ENCODE data around the gene RAB13.

Gene RAB13

GRCh38 chr1:153977250-153978240, 8.6 kb downstream of the RAB13 start, which contains the start of gene JTB:
Gene JTB, minus strand, starts transcription at chr1:153977674. Its CDS starts 422 bp downstream, at chr1:153977252.
- DNase-seq: peak; percentile 95

DNA sequence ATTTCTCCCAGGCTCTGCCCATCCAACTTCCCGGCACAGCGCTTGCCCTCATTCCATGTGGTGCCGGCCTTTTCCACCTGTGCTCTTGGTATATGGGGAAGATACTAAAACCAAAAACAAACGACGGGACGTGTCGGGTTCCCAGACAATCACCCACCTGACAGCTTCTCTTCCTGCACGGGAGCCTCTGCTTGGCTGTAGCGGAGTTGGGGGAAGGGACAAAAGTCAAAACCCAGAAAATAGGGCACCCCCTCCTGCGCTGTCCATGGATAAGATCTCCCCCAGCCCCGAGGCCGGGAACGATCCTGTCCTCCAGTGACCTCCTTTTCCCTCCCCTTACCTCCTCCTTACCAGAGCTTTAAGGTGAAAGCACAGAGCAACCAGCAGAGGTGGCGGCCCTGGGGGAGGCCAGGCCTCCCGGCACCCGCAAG, 9.3 kb downstream of the RAB13 start:
- DNase-seq: no peak

GRCh38 chr1:153973525-153973924, 12.6 kb downstream of the RAB13 start:
- no peak for DNase-seq

- DNase-seq: no peak
Observed at GRCh38 chr1:153973071-153973470, 13.1 kb downstream of the RAB13 start.

DNA sequence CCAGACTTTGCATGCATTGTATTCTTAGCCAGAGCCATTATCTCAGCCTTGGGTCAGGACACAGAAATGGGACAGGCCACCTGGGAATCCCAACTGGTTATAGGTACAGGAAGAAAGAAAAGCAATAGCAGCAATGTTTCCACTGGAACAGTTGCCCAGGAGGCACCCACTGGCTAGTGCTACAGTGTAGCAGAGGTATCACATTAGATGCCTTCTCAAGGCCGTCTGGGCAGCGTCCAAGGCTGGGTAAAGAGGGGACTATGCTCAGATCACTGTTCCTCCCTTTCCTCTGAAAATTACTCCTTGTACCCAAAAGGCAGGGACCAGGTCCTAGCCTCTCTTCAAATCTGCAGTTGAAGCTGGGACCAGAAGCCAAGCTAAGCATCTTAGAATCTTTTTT, 15.8 kb downstream of the RAB13 start:
- DNase-seq: no peak

- DNase-seq: no peak
Observed at GRCh38 chr1:153968972-153969371, 17.2 kb downstream of the RAB13 start.

DNA sequence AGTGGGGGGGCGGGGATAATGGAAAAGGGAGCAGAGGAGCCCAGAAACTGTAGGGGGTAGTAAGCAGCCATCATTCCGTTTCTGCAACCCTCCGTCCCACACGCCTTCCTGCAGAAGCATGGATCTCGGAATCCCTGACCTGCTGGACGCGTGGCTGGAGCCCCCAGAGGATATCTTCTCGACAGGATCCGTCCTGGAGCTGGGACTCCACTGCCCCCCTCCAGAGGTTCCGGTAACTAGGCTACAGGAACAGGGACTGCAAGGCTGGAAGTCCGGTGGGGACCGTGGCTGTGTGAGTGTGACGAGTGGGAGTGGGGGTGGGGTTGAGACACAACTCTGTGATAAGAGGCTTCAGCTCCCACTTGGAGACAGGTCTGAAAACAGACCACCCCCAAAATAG, 17.7 kb downstream of the RAB13 start:
- DNase-seq: no peak

DNA sequence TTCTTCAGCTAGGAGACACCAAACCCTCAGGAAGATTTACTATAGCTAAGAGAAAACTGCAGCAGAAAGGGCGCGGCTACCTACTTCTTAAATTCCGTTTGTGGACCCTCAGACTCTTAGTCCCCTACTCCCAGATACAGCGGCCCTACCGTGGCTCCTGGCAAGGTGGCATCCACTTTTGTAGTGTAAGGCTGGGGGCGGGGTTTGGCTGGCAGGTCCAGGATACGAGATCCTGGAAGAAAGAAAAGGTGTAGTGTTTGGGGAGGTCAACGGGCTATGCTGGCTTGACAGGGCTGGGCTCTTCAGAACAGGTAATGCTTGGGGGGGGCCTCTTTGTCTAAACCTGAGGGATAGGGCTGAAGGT, 18.2 kb downstream of the RAB13 start:
- DNase-seq: no peak

- peak; percentile 100 for DNase-seq
Observed at GRCh38 chr1:153967107-153967999, 18.8 kb downstream of the RAB13 start, which contains the start of gene CREB3L4. Gene CREB3L4, plus strand, starts transcription at chr1:153967902. Its CDS starts 624 bp downstream, at chr1:153968526.

- no peak for DNase-seq
Observed at GRCh38 chr1:153963850-153964331, 22.2 kb downstream of the RAB13 start.

- peak; percentile 100 for DNase-seq
Observed at GRCh38 chr1:153963030-153963849, 22.9 kb downstream of the RAB13 start, which contains the start of gene SLC39A1. Gene SLC39A1, minus strand, starts transcription at chr1:153963537. Its CDS starts 822 bp downstream, at chr1:153962715.

DNA sequence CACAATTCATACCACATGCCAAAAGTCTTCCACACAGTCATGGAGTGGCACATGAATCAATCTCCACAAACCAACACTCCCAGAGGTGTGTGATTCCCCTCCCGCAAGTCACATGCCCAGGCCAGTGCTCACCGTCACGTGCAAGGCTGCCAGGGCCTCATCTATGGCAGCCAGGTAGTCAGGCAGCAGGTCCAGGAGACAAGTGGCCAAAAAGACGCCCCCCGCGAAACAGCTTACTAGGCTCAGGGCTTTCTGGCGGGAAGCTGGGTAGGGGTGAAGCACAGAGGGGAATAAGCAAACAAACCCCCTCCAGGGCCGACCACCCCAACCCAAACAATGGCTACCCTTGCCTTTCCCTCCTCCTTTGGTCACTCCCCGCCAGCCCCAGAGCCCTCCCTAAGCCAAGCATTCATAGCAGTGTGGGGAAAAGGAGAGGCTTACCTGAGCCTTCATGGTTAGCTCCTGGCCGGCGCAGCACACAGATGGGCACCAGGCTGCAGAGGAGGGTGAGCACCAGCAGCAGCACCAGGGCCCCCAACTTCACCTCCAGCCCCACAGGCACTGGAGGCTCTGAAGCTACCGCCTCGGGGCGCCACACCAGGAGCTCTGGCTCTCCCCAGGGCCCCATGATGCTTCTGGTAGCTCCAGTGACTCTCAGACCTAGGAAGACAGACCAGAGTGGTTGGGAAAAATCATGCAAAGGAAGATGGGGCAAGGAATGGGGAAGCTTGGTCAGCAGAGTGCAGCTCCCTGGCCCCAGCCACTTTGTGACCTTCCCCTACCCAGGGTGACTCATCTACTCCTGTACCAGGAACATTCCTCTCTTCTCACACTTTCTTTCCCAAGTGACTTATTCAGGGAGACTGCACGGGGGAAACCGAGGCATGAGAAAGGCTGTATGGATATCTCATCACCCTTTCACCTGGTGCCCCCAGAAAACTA, 23.8 kb downstream of the RAB13 start:
- no peak for DNase-seq

- no peak for DNase-seq
Observed at GRCh38 chr1:153961421-153961820, 24.7 kb downstream of the RAB13 start.

DNA sequence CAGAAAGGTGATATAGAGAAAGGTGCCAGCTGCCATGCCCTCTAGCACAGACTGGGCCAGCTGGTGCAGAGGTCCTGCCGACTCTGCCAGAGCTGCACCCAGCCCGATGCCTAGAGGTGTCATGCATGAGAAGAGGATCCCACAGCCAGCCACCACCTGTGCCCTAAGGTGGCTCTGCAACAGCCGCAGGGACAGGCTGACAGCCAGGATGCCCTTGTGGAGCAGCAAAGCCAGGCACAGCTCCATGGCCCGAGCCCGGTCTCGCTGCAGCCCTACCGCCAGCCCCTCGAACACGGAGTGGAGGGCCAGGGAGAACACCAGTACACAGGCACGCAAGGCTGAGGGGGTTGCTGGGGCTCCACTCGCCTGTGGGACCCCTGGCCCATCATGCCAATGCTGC, 25.9 kb downstream of the RAB13 start:
- no peak for DNase-seq

DNA sequence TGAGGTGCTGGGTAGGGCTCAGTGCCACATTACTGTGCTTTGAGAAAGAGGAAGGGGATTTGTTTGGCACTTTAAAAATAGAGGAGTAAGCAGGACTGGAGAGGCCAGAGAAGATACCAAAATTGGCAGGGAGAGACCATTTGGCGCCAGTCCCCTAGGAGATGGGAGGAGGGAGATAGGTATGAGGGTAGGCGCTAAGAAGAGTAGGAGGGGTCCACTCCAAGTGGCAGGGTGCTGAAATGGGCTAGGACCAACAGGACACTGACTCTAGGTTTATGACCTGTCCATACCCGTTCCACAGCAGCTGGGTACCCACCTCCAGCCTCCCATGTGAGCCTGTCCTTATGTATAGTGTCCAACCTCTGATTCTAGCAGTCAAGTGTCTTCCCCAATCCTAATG, 26.7 kb downstream of the RAB13 start:
- DNase-seq: no peak

DNA sequence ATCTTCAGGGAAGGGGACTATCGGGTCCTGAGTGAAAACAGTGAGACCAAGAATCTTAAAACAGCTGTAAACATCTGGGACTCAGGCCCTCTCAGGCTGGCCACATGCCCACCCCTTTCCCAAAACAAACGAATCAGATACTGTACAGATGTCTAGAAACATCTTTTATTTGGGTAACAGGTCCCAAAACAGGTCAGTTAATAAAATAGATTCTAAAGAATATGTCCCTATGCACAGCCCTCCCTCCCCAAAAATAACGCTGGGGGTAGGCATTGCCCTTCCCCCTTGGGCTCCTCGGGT, 27.2 kb downstream of the RAB13 start:
- DNase-seq: no peak

DNA sequence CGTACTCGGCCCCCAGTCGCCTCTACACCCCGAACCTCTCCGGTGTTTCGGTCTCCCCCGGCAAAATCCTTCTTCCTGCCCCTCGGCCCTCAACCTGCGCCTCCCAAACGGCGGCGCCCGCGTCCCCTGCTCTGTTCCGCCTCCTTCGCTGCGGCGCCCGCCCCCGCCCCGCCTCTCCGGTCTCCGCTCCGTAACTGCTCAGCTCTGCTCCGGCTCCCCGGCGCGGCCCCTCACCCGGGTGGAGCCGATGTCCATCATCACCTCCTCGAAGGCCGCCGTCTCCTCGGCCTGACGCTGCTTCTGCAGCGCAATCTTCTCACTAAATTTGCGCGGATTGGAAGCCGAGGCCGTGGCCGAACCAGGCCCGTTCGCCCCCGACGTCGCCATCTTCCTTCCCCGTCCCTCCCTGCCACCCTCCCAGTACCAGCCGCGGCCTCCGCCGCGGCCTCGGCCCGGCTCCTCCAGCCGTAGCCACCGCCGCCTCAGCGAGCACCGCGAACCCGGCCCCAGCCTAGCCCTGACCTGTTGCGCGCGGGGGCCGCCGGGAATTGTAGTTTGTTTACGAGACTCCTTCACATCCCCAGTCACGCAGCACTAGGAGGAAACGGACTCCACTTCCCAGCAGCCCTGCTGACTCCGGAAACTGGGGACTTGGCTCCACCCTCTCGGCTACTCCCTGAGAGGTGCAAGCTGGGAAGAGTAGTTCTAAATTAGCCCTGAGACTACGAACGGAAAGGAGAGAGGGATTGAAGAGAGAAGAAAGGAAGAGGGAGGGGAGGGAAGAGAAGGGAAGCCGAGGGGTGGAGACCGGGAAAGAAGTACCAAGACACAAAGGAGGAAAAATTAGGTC, 27.8 kb downstream of the RAB13 start, which contains the start of gene CRTC2:
CRTC2 (minus strand) TSS at position 502 of the 850 bp plus-strand sequence; CDS start at position 387, 115 bp downstream.
- DNase-seq: peak; percentile 100

DNA sequence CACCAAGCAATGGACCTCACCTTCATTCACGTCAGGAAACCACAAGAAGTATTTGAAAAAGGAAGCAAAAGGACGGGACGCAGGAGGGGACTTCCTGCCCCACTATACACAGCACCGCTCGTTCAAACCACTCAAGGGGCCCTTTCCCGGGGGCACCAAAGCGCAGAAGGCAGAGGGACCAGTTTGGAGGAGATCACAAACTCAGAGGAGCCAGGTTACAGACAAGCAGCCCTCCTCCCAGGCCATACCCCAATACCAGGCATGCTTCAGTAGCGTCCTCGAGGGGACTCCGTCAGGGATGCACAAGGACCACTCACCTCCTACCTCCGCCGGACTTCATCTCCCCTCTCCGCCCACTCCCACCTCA, 28.4 kb downstream of the RAB13 start:
- DNase-seq: no peak

GRCh38 chr1:153956997-153957715, 29.0 kb downstream of the RAB13 start:
- no peak for DNase-seq
